IPS-20b (cell line): ENCODE measurements around the gene DRAM2.

Experiments used
- H3K27ac ChIP-seq: one replicate; pipeline ENCODE4 v1.5.1; 2013; ENCODE audit warnings: low read length
- H3K27me3 ChIP-seq: 2 replicates; pipeline ENCODE4 v1.6.1; 2013; ENCODE audit warnings: mild to moderate bottlenecking, low read length, inconsistent platforms; ENCODE audit not compliant: insufficient read depth
- H3K36me3 ChIP-seq: 2 replicates; pipeline ENCODE4 v1.6.1; 2013; ENCODE audit warnings: low read depth, mild to moderate bottlenecking, inconsistent platforms, low read length, moderate library complexity; ENCODE audit not compliant: insufficient read depth
- H3K4me1 ChIP-seq: 2 replicates; pipeline ENCODE4 v1.6.1; 2013; ENCODE audit warnings: mild to moderate bottlenecking, control low read depth, inconsistent platforms, low read length, moderate library complexity; ENCODE audit not compliant: insufficient read depth
- H3K4me3 ChIP-seq: 2 replicates; pipeline ENCODE4 v1.5.1; 2013; ENCODE audit warnings: mild to moderate bottlenecking, low read length, inconsistent platforms
- H3K9ac ChIP-seq: 2 replicates; pipeline ENCODE4 v1.6.1; 2013; ENCODE audit warnings: low read depth, mild to moderate bottlenecking, inconsistent platforms, low read length, moderate library complexity
- H3K9me3 ChIP-seq: 2 replicates; pipeline ENCODE4 v1.6.1; 2013; ENCODE audit warnings: mild to moderate bottlenecking, low read depth, low read length, inconsistent platforms; ENCODE audit not compliant: insufficient read depth

The DRAM2 gene

DNA sequence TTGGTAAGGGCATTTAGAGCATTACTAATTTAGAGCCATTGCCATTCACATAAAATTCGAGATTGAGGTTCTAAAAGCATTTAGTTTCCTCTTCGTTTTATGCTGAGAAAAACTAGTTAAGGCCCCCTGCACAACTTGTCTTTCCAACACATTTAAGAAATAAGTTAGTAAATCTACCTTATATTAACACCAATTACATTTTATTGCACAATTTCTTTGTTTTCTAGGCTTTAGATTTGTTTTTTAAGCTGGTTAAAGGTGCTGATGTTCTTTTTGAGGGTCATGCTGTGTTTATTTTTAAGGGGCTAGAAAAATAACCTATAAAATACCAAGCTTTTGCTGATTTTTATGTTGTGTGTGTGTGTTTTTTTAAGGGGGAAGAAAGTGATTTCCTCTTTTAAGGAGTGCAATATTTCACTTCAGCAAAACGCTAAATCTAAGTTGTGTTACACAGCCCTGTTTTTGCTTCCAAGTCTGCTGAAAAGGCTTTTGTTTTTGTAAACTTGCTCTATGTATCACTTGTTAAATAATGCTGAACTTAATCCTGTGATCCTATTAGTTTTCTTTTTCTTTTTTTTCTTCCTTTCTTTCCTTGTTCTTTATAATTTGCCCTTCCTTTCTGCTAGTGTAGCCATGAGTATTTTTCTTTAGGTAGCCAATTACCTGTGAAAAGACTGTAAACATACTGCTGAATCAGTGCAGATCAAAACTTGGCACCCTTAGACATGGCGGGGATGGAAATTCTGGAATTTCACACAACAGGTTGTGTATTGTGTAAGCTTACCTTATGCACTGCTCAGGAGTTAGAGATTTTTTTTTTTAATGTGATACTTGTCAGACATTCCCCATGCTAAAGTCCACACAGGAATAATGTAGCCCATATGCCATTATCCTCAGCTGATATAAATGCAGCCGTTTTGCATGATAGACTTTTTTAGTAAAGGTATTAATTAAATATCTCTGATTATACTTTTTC is 1.6 kb upstream of the DRAM2 start:
- Histone ChIP-seq H3K27me3 (no peaks in the 10 kb centered on the region), H3K9me3 (no peaks in the 10 kb centered on the region), H3K4me3 (peak overlapping the region; percentile 91), H3K4me1 (peaks cover 18% of the 10 kb centered on the region), H3K27ac (no peak overlapping the region), H3K9ac (peak overlapping the region; percentile 84), H3K36me3 (peaks cover 16% of the 10 kb centered on the region)

DNA sequence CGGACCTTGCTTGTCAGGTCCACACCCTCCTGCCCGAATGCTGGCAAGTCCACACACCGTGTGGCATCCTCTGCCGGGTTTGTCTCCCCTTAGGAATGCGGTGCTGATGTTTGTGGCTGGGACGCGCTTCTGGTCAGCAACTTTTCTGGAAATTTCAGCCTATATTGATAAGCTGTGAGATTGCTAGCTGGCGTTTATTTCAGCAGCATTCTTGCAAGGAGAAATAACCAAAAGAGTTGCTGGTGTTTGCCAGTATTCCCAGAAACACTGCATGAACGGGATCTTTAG is 731 bp upstream of the DRAM2 start:
- Histone ChIP-seq H3K9ac (peak overlapping the region; percentile 84), H3K4me3 (peak overlapping the region; percentile 91), H3K27ac (peak overlapping the region; percentile 93), H3K27me3 (no peaks in the 10 kb centered on the region), H3K4me1 (peaks cover 18% of the 10 kb centered on the region), H3K9me3 (no peaks in the 10 kb centered on the region), H3K36me3 (peaks cover 25% of the 10 kb centered on the region)

- no peaks in the 10 kb centered on the region for H3K27me3 ChIP-seq
- peaks cover 31% of the 10 kb centered on the region for H3K36me3 ChIP-seq
- peak overlapping the region; percentile 84 for H3K9ac ChIP-seq
- H3K27ac ChIP-seq, result peak overlapping the region; percentile 93
- peaks cover 18% of the 10 kb centered on the region for H3K4me1 ChIP-seq
- peak overlapping the region; percentile 91 for H3K4me3 ChIP-seq
- no peaks in the 10 kb centered on the region for H3K9me3 ChIP-seq
These were observed 453 bp downstream of the DRAM2 start for GRCh38 chr1:111139324-111139955.

- no peak overlapping the region for H3K4me3 ChIP-seq
- H3K9ac ChIP-seq, result no peak overlapping the region
- no peaks in the 10 kb centered on the region for H3K9me3 ChIP-seq
- no peaks in the 10 kb centered on the region for H3K27me3 ChIP-seq
- H3K27ac ChIP-seq, result no peak overlapping the region
- peaks cover 48% of the 10 kb centered on the region for H3K36me3 ChIP-seq
- H3K4me1 ChIP-seq, result peaks cover 5% of the 10 kb centered on the region; the same call in 1 of the 2 replicates
These were observed 6.0 kb downstream of the DRAM2 start for GRCh38 chr1:111133866-111134265.

DNA sequence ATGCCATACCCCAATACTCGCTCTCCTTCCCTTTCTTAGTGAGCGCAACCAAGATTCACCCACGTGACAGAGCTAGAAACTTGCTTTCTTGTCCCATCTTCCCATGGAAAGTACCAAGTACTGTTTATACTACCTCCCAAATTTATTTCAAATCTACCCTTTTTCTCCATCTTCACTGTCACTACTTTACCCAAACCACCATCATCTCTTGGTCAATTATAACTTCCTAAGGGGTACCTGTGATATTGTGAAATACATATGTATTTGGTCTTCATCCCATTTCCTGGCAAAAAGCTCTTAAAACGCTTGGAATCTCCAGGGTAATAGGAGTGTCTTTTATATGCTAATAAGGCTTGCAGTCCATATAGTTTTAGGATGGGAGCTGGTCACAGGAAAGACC is 8.2 kb downstream of the DRAM2 start:
- no peaks in the 10 kb centered on the region for H3K4me1 ChIP-seq
- no peaks in the 10 kb centered on the region for H3K27me3 ChIP-seq
- no peak overlapping the region for H3K27ac ChIP-seq
- H3K9me3 ChIP-seq, result no peaks in the 10 kb centered on the region
- no peak overlapping the region for H3K4me3 ChIP-seq
- H3K9ac ChIP-seq, result no peak overlapping the region
- peaks cover 55% of the 10 kb centered on the region for H3K36me3 ChIP-seq

GRCh38 chr1:111129376-111129775 is 10.5 kb downstream of the DRAM2 start:
- H3K27ac ChIP-seq, result no peak overlapping the region
- no peaks in the 10 kb centered on the region for H3K27me3 ChIP-seq
- H3K4me1 ChIP-seq, result no peaks in the 10 kb centered on the region
- H3K4me3 ChIP-seq, result no peak overlapping the region
- H3K9ac ChIP-seq, result no peak overlapping the region
- H3K36me3 ChIP-seq, result peaks cover 59% of the 10 kb centered on the region
- H3K9me3 ChIP-seq, result no peaks in the 10 kb centered on the region

- Histone ChIP-seq H3K9me3 (no peaks in the 10 kb centered on the region), H3K27me3 (no peaks in the 10 kb centered on the region), H3K9ac (no peak overlapping the region), H3K36me3 (peaks cover 69% of the 10 kb centered on the region), H3K4me1 (no peaks in the 10 kb centered on the region), H3K27ac (no peak overlapping the region), H3K4me3 (no peak overlapping the region)
These were observed 11.8 kb downstream of the DRAM2 start for GRCh38 chr1:111127923-111128643.

GRCh38 chr1:111126354-111126753 is 13.5 kb downstream of the DRAM2 start:
- H3K4me3 ChIP-seq, result no peak overlapping the region
- H3K27ac ChIP-seq, result no peak overlapping the region
- H3K9ac ChIP-seq, result no peak overlapping the region
- peaks cover 70% of the 10 kb centered on the region for H3K36me3 ChIP-seq
- no peaks in the 10 kb centered on the region for H3K27me3 ChIP-seq
- no peaks in the 10 kb centered on the region for H3K9me3 ChIP-seq
- H3K4me1 ChIP-seq, result no peaks in the 10 kb centered on the region

DNA sequence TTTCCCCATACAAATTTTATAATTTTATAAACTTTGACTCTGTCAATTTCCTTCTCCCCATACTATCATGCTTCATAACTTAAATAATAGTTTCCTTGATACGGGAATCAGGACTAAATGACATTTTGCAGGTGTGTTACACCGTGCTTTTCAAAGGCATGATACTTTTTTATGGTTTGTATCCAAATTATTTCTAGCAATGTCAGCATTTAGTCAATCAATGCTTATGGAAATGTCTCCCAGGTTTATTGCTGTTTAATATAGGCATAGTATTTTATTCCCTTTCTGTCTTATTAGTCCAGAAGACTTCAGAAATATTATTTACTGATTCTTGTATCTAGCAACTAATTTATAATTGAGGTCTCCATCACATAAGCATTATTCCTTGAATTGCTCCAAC is 23.4 kb downstream of the DRAM2 start:
- Histone ChIP-seq H3K27me3 (no peaks in the 10 kb centered on the region), H3K36me3 (peaks cover 49% of the 10 kb centered on the region), H3K27ac (no peak overlapping the region), H3K4me3 (no peak overlapping the region), H3K9ac (no peak overlapping the region), H3K9me3 (no peaks in the 10 kb centered on the region), H3K4me1 (no peaks in the 10 kb centered on the region)

DNA sequence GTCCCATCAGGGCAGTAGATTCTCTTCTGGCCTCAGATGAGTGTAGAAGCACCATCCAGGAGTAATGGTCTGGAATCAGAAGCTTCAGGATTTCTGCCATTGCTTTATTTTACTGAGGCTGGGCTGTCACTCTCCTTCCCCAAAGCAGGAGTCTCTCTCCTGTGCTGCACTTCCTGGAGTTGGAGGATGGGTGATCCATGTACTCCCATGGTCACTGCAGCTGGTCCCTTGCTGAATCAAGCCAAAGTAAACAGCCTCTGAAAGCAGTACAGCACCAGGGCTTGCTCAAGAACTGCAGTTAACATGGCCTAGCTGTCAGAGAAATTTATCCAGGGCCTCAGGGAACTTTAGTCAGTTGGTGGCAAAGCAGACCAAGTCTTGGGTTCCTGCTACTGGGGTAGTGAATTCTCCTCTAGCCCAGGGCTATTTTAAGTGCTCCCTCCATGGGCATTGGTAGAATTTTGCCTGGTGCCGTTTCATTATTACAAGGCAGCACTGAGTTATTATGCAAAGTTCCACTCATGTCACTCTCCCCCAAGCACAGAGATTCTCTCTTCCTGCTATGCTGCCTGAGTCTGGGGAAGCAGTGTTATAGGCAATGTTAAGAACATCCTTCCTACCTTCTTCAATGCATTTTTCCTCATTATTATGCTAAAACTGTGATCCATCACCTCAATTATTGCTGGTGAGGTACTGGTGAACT is 29.5 kb downstream of the DRAM2 start:
- no peak overlapping the region for H3K27ac ChIP-seq
- peaks cover 8% of the 10 kb centered on the region; the same call in 1 of the 2 replicates for H3K36me3 ChIP-seq
- H3K4me3 ChIP-seq, result no peak overlapping the region
- H3K4me1 ChIP-seq, result no peaks in the 10 kb centered on the region
- peaks cover 24% of the 10 kb centered on the region for H3K9me3 ChIP-seq
- no peaks in the 10 kb centered on the region for H3K27me3 ChIP-seq
- H3K9ac ChIP-seq, result no peak overlapping the region

GRCh38 chr1:111104981-111105380 is 34.9 kb downstream of the DRAM2 start:
- Histone ChIP-seq H3K36me3 (no peaks in the 10 kb centered on the region), H3K4me3 (no peak overlapping the region), H3K4me1 (no peaks in the 10 kb centered on the region), H3K27me3 (no peaks in the 10 kb centered on the region), H3K27ac (no peak overlapping the region), H3K9ac (no peak overlapping the region), H3K9me3 (peaks cover 59% of the 10 kb centered on the region)
